GM12878 (cell line): ENCODE results near the gene TNFAIP2. TPM values are rescaled to one million over a fixed set of nuclear protein-coding genes. Genes with fewer than 3 reads are reported as not detected.

Source experiments
- ATAC-seq: fragments of 200-7000 bp; cut with Tn5 transposase; 3 replicates; pipeline ENCODE4 v1.9.1; 2020; ENCODE audit warnings: mild to moderate bottlenecking, moderate library complexity
- BruUV-seq: library from RNA; stranded (reverse); fragments of 400-500 nt; replicated peaks from 2 replicates; lab custom pipeline; 2021; lab: Mats Ljungman, UMichigan
- CTCF ChIA-PET: fragments of 300-600 bp; sonication (Branson Sonifier 250); formaldehyde crosslinking; extraction: SDS; loops from one replicate; lab custom pipeline; 2021; ENCODE audit warnings: inconsistent platforms; lab: Yijun Ruan, JAX
- POLR2A ChIA-PET: fragments of 350-600 bp; formaldehyde crosslinking; extraction: SDS; loops from one replicate; lab custom pipeline; 2021; ENCODE audit warnings: inconsistent platforms; lab: Charles Lee
- RAD21 ChIA-PET: fragments of 300-600 bp; sonication (Branson Sonifier 250); formaldehyde crosslinking; loops from one replicate; lab custom pipeline; 2023; ENCODE audit warnings: antibody characterized with exemption; ENCODE audit not compliant: unreplicated experiment; lab: Charles Lee
- SMC1A ChIA-PET: fragments of 300-600 bp; sonication (Branson Sonifier 250); formaldehyde crosslinking; loops from one replicate; lab custom pipeline; 2023; ENCODE audit not compliant: unreplicated experiment, uncharacterized antibody; lab: Charles Lee
- DNase-seq: peaks from one replicate; pipeline ENCODE4 v3.0.0-alpha.2; 2011; ENCODE audit warnings: low read depth, low spot score
- FAIRE-seq: peaks from 3 replicates; lab custom pipeline; 2011; peaks lifted over from hg19 to GRCh38; lab: Jason Lieb, UNC
- H2AFZ ChIP-seq: 2 replicates; pipeline ENCODE4 v1.6.0; 2011; ENCODE audit warnings: low read depth, low read length, control low read depth; ENCODE audit not compliant: control insufficient read depth
- H3K27ac ChIP-seq: 2 replicates; pipeline ENCODE4 v1.5.1; 2011; ENCODE audit warnings: control low read depth; ENCODE audit not compliant: control insufficient read depth, insufficient read depth
- H3K27me3 ChIP-seq, 2 experiments: replicated peaks in 1 of 2; 2 replicates each; pipeline versions ENCODE4 v1.6.0 to v1.6.1; 2011; ENCODE audit warnings: low read length in 1 of 2; ENCODE audit not compliant: control insufficient read depth in 2 of 2, insufficient read depth in 2 of 2
- H3K36me3 ChIP-seq, 2 experiments: 2 replicates each; pipeline ENCODE4 v1.5.1; 2011; ENCODE audit warnings: low read length in 1 of 2; ENCODE audit not compliant: control insufficient read depth in 2 of 2, insufficient read depth in 2 of 2
- H3K4me1 ChIP-seq: 2 replicates; pipeline ENCODE4 v1.6.1; 2011; ENCODE audit warnings: mild to moderate bottlenecking, low read length, moderate library complexity, mixed read lengths; ENCODE audit not compliant: control insufficient read depth, insufficient read depth
- H3K4me2 ChIP-seq: 2 replicates; pipeline ENCODE4 v1.6.0; 2011; ENCODE audit warnings: control low read depth; ENCODE audit not compliant: control insufficient read depth, insufficient read depth
- H3K4me3 ChIP-seq: fragments of 200-600 bp; sonication (generic); 2 replicates; pipeline ENCODE4 v1.5.1; 2016
- H3K79me2 ChIP-seq: 2 replicates; pipeline ENCODE4 v1.6.0; 2011; ENCODE audit warnings: low read length; ENCODE audit not compliant: control insufficient read depth, insufficient read depth
- H3K9ac ChIP-seq: 2 replicates; pipeline ENCODE4 v1.8.0; 2011; ENCODE audit warnings: low read length, control low read depth, mixed read lengths; ENCODE audit not compliant: control insufficient read depth, insufficient read depth
- H3K9me3 ChIP-seq: replicated peaks from 3 replicates; pipeline ENCODE4 v1.5.1; 2011; ENCODE audit warnings: mild to moderate bottlenecking, low read length; ENCODE audit not compliant: control insufficient read depth, insufficient read depth
- H4K20me1 ChIP-seq: 2 replicates; pipeline ENCODE4 v1.6.0; 2011; ENCODE audit not compliant: control insufficient read depth, insufficient read depth
- IKZF1 ChIP-seq: fragments of 450-650 bp; conservative IDR thresholded peaks from 2 replicates; pipeline ENCODE4 v1.6.1; 2017; ENCODE audit warnings: antibody characterized with exemption, mild to moderate bottlenecking
- STAT3 ChIP-seq: IDR thresholded peaks from 2 replicates; pipeline ENCODE4 v1.6.1; 2011; ENCODE audit warnings: low read depth, low read length, improper control_type of control experiment
- WGBS: methylation state at CpG from one replicate; pipeline ENCODE4 v1.1.6; 2016; ENCODE audit warnings: low lambda C conversion rate; ENCODE audit not compliant: insufficient replicate concordance, insufficient coverage; ENCODE audit errors: missing lambda C conversion rate; 5-methylcytosine and 5-hydroxymethylcytosine counted together
- in situ Hi-C: fragments of 300-500 bp; cut with MboI; formaldehyde crosslinking; loops from 9 replicates; pipeline ENCODE4 v1.14.3; 2018; ENCODE audit warnings: mixed read lengths
- intact Hi-C: fragments of 100-400 bp; cut with micrococcal nuclease; formaldehyde crosslinking; loops from one replicate; pipeline ENCODE4 v1.14.2; 2022; ENCODE audit not compliant: unreplicated experiment
- polyA plus RNA-seq, 11 experiments: library from polyadenylated mRNA; depleted of rRNA in 4 of 11; unstranded in 6 of 11; stranded (reverse) in 5 of 11; fragments of >200 nt; fragmentation: Nextera tagmentation in 4 of 11; fragmentation: Illumina TruSeq in 1 of 11; extraction: Ambion mirVana in 4 of 11; extraction: Trizol in 1 of 11; gene quantifications; 1 replicate in 1 of 11; 2 replicates in 10 of 11; pipeline versions ENCODE4 v1.2.1 to v1.2.3, GENCODE V29; 2011 to 2016; ENCODE audit warnings: inconsistent platforms in 2 of 11, missing spikeins in 2 of 11, low read depth in 1 of 11
- total RNA-seq, 4 experiments: library from RNA; depleted of rRNA in 3 of 4; stranded (reverse); fragments of >200 nt in 3 of 4; fragmentation: Illumina TruSeq in 1 of 4; extraction: Trizol in 1 of 4; gene quantifications; 2 replicates each; pipeline versions ENCODE4 v1.2.1 to v1.2.3, GENCODE V29; 2013 to 2021
- TF ChIP-seq, protein P1 (sequence below): fragments of 450-650 bp; IDR thresholded peaks from 2 replicates; pipeline ENCODE4 v1.6.1; 2017; ENCODE audit warnings: mild to moderate bottlenecking, moderate library complexity
- TF ChIP-seq, protein P2 (sequence below): fragments of 450-650 bp; formaldehyde crosslinking; IDR thresholded peaks from 2 replicates; pipeline ENCODE4 v1.5.0; 2022; ENCODE audit warnings: mild to moderate bottlenecking, missing genetic modification characterization
- TF ChIP-seq, protein P3 (sequence below), 3 experiments: IDR thresholded peaks in 2 of 3; conservative IDR thresholded peaks in 1 of 3; 2 replicates each; pipeline ENCODE4 v1.5.1; 2011; ENCODE audit warnings: low read depth in 3 of 3, low read length in 3 of 3, mild to moderate bottlenecking in 3 of 3, control low read depth in 2 of 3, moderate library complexity in 2 of 3, inconsistent platforms in 1 of 3, mixed read lengths in 1 of 3; ENCODE audit not compliant: control insufficient read depth in 2 of 3, insufficient read depth in 1 of 3; ENCODE audit errors: extremely low read depth in 1 of 3

TNFAIP2 gene
- total and polyA plus RNA-seq, 10 of the 15 experiments (the other 5 are each of a cell fraction or from before 2014, with no cell fraction given): 7.1 to 150 (median 74.5) TPM

DNA sequence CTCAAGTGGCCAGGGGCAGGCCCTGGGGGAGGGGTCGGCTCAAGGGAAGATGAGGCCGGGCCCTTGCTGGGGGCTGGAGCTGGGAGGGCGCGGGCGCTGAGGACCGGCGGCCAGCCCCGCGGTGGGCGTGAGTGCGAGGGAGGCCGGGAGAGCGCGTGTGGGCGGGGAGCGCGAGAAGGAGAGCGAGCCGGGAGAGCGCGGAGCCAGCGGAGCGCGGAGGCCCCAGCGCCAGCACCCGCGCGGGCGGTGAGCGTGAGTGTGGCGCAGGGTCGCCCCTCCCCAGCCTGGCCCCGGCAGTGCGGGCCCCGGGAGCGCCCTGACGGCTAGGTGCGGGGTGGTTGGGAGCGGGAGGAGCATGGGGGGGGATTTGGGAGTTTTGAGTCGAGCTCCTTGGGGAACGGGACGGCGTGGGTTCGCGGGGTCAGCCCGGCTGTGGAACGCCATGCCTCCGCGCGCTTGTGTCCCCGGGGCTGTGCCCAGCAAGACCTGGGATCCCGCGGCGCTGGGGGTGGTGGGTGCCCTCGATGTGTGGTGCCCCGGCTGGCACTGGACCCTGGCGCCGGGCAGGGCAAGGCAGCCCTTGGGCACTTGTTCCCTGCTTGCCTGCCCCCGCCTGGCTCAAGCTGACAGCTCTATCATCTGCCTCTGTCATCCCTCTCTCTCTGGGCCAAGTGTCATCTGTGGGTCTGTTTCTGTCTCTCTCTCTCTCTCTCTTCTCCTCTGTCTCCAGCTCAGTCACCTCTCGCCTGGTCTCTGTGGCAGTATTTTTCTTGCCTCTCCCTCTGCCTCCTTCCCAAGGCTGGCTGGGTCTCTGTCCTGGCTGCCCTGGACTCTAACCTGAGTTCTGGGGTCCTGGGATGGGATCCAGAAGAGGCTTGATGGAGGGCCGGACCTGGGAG lies 39.0 kb upstream of the TNFAIP2 start, which contains the start of gene LBHD2 (continued):
- TF ChIP-seq, protein P1, sequence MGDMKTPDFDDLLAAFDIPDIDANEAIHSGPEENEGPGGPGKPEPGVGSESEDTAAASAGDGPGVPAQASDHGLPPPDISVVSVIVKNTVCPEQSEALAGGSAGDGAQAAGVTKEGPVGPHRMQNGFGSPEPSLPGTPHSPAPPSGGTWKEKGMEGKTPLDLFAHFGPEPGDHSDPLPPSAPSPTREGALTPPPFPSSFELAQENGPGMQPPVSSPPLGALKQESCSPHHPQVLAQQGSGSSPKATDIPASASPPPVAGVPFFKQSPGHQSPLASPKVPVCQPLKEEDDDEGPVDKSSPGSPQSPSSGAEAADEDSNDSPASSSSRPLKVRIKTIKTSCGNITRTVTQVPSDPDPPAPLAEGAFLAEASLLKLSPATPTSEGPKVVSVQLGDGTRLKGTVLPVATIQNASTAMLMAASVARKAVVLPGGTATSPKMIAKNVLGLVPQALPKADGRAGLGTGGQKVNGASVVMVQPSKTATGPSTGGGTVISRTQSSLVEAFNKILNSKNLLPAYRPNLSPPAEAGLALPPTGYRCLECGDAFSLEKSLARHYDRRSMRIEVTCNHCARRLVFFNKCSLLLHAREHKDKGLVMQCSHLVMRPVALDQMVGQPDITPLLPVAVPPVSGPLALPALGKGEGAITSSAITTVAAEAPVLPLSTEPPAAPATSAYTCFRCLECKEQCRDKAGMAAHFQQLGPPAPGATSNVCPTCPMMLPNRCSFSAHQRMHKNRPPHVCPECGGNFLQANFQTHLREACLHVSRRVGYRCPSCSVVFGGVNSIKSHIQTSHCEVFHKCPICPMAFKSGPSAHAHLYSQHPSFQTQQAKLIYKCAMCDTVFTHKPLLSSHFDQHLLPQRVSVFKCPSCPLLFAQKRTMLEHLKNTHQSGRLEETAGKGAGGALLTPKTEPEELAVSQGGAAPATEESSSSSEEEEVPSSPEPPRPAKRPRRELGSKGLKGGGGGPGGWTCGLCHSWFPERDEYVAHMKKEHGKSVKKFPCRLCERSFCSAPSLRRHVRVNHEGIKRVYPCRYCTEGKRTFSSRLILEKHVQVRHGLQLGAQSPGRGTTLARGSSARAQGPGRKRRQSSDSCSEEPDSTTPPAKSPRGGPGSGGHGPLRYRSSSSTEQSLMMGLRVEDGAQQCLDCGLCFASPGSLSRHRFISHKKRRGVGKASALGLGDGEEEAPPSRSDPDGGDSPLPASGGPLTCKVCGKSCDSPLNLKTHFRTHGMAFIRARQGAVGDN: no peak
- TF ChIP-seq, all 136 proteins: peak for 0

DNA sequence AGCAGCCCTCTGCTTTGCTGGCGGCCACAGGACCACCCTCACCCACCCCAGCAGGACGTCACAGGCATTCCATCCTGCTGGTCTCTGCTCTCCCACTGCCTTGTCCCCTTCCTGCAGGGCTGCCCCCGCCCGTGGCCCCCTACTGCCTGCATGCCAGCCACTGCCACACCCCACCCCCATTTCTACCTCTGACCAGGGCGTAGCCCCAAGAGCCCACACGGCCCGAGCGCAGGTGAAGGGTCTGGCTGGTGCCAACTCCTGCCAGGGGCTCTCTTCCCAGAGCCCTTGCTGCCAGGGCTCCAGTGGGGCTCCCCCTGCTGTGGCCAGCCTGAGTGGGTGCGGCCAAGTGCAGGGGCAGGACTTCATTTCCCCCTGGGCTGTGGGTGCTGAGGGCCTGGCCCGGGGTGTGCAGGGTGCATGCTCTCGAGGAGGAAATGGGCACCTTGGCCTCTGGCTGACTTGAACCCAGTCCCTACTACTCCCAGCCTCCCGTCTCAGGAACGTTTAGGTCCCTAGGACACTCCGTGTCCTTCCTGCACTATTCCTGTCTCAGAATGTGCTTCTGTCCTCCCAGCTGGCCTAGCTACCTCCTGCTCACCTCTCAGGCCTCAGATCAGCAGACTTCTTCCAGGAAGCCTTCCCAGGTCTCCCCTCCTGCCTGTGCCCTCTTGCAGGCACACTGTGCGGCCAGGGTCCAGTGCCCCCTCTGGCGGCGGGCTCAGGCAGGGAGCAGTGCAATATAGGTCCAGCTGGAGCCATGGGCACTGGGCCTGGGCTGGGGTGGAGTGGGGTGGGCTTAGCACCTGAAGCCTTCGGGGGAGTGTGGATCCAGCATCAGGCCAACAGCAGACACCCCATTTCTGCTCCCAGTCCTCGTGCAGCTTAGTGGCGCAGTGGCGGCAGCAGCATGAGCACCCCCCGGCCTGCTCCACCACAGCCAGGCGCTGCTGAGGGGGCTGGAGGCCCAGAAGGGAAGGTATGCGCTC lies 37.9 kb upstream of the TNFAIP2 start:
- intact Hi-C loops: no loop called here
- TF ChIP-seq, protein P2, sequence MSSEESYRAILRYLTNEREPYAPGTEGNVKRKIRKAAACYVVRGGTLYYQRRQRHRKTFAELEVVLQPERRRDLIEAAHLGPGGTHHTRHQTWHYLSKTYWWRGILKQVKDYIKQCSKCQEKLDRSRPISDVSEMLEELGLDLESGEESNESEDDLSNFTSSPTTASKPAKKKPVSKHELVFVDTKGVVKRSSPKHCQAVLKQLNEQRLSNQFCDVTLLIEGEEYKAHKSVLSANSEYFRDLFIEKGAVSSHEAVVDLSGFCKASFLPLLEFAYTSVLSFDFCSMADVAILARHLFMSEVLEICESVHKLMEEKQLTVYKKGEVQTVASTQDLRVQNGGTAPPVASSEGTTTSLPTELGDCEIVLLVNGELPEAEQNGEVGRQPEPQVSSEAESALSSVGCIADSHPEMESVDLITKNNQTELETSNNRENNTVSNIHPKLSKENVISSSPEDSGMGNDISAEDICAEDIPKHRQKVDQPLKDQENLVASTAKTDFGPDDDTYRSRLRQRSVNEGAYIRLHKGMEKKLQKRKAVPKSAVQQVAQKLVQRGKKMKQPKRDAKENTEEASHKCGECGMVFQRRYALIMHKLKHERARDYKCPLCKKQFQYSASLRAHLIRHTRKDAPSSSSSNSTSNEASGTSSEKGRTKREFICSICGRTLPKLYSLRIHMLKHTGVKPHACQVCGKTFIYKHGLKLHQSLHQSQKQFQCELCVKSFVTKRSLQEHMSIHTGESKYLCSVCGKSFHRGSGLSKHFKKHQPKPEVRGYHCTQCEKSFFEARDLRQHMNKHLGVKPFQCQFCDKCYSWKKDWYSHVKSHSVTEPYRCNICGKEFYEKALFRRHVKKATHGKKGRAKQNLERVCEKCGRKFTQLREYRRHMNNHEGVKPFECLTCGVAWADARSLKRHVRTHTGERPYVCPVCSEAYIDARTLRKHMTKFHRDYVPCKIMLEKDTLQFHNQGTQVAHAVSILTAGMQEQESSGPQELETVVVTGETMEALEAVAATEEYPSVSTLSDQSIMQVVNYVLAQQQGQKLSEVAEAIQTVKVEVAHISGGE (CRISPR knock-in tag): no peak
- TF ChIP-seq IKZF1: no peak
- TF ChIP-seq STAT3: no peak
- TF ChIP-seq, protein P3, sequence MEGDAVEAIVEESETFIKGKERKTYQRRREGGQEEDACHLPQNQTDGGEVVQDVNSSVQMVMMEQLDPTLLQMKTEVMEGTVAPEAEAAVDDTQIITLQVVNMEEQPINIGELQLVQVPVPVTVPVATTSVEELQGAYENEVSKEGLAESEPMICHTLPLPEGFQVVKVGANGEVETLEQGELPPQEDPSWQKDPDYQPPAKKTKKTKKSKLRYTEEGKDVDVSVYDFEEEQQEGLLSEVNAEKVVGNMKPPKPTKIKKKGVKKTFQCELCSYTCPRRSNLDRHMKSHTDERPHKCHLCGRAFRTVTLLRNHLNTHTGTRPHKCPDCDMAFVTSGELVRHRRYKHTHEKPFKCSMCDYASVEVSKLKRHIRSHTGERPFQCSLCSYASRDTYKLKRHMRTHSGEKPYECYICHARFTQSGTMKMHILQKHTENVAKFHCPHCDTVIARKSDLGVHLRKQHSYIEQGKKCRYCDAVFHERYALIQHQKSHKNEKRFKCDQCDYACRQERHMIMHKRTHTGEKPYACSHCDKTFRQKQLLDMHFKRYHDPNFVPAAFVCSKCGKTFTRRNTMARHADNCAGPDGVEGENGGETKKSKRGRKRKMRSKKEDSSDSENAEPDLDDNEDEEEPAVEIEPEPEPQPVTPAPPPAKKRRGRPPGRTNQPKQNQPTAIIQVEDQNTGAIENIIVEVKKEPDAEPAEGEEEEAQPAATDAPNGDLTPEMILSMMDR (IDR thresholded peaks at IDR 0.05 in 2 of 3, conservative IDR thresholded peaks at IDR 0.05 in 1 of 3; ENCODE audit: control insufficient read depth in 2 of 3, extremely low read depth in 1 of 3, insufficient read depth in 1 of 3, low read depth in 3 of 3, low read length in 3 of 3): peak in 2 of 3 experiments; percentile 18 to 24; a peak in 2 of 6 replicates
- RAD21 ChIA-PET: no interaction called here
- CTCF ChIA-PET: interaction anchor here (0.6 kb wide), 1 partner anchor 1753 kb away, joined by 3 read pairs; no protein-coding TSS in a partner anchor
- no peaks in the 10 kb centered on the region for H3K79me2 ChIP-seq
- H3K9me3 ChIP-seq: no peaks in the 10 kb centered on the region
- H3K4me2 ChIP-seq: no peak overlapping the region
- SMC1A ChIA-PET: no interaction called here
- no peaks in the 10 kb centered on the region for H4K20me1 ChIP-seq
- H3K4me1 ChIP-seq: no peaks in the 10 kb centered on the region
- DNase-seq (no peak), FAIRE-seq (no peak), ATAC-seq (peak; percentile 29; the same call in 1 of the 3 replicates)
- no peaks in the 10 kb centered on the region for H3K36me3 ChIP-seq
- no TSS peak for BruUV-seq
- no peak overlapping the region for H3K27ac ChIP-seq
- H2AFZ ChIP-seq: no peak overlapping the region
- H3K27me3 ChIP-seq: peaks cover 0 to 2% of the 10 kb centered on the region in 2 experiments; a peak in 2 of 4 replicates
- H3K9ac ChIP-seq: no peak overlapping the region
- POLR2A ChIA-PET: interaction anchor here (0.6 kb wide), 1 partner anchor 211 kb away, joined by 3 read pairs; no protein-coding TSS in a partner anchor
- in situ Hi-C loops: no loop called here
- 26% methylated on average over 20 of the region's 24 CpGs for WGBS
- no peak overlapping the region for H3K4me3 ChIP-seq
